ENCODE measurements around the gene HDAC9.

HDAC9 gene

DNA sequence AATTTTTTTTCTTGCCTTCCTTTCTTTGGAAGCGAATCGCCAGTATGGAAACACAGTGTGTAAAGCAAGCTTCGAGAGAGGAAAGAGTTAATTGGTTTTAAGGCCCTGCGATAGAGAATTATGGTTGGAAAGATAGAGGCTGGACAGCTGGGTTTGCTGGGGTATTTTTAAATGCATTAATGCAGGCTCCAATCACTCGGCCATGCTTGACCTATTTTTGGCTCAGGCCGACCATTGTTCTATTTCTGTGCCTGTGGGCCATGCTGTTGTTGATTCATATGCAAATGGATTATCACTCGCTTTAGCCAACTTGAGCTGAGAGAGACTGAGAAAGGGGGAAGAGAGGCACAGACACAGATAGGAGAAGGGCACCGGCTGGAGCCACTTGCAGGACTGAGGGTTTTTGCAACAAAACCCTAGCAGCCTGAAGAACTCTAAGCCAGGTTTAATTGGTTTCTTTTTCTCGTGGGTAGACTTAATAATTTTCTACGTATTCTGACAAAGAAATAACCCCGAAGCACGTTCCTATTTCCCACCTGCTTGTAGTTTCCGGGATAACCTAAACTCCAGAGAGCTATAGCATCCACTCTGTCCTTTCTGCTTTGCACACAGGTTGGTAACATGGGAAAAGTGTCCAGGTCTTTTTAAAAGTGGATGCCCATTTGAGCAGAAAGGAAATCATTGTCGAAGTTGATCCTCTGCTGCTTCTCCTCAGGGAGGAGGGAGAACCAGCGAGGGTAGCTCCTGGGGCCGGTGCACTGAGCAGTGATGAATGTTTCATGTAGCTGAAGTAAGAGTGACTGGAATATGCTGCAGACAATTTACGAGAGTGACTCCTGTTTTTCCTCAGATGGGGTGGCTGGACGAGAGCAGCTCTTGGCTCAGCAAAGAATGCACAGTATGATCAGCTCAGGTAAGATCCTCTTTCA is at the start of gene HDAC9:
Gene HDAC9, plus strand, starts transcription at position 338 of the 929 bp plus-strand sequence. Its CDS starts 554 bp downstream, at position 892.
- peak; percentile 91 for DNase-seq

DNA sequence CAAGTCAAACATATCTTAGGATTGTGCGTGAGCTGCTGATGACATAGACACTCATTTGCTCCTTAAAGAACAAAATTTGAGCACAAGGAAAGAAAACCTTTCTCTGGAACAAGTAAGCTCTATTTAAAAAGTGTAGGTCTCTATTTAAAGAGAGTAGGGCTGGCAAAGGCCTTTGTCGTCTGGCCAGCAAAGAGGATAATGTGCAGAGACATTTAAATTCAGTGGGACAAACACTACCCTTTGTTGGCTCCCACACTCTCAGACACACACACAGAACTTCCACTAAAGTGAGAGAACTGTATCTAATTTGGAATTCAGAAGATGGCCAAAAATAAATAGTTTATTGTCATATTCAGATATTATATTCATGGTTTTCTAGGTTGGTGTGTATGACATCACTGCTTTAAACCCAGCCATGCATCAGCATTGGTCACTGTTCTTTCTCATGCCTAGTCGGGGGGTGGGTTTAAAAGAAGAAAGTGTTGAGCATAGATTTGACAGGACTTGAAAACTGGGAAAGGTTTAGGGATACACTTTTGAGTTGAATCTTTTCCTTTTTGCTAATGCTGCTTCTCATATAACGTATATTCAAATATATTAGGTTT is 49.5 kb upstream of the HDAC9 start:
- no peak for DNase-seq

DNA sequence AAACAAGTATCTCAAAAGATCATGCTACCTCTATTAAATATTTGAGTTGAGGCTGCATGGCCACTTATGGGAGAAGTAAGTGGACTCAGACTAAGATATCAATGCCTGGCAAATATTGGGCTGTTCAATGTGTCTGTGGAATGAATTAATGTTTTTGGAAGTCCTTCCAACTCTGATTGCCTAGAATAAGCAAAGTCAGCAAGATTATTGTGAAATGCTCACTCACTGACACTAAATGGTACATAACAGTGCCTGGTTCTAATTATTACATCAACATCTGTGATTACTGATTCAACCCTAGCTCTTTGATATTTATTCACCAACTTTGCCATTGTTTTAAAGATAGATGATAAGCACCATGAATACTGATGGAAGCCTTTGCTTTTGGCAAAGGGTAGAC is 45.5 kb upstream of the HDAC9 start:
- DNase-seq: no peak

DNA sequence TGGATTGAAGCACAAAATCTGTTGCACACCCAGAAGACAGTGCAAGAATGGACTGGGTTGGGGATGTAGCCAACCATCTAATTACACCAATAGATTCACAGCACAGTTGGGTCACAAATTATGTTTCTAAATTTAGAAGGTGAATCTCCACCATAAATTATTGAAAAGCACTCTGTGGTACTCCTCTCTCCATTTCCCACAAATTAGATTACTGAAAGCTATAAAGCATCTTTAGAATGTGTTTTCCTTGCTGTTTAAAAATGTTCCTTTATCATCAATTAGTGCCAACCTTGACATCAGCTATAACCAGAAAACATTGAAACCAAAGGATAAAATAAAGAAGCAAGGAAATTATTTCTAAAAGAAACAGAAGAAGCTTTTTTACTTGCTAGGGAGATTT is 39.9 kb upstream of the HDAC9 start:
- no peak for DNase-seq

DNA sequence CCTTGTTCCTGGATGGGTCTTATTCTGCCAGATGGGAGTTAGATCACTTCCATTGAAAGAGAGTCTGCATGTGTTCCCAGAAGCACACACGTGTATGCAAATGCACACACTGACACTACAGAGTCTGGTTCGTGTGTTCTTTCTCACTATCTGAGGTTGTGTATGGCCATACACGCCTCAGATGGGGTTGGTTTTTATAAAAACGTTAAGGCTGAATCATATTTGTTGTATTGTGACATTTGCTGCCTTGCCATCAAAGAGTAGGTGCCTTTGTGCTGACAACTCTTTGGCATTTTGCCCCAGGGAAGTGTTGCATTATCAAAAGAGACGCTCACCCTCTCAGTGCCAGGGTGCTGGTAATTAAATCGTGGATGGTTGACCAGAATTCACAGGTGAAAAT is 37.7 kb upstream of the HDAC9 start:
- DNase-seq: no peak

DNA sequence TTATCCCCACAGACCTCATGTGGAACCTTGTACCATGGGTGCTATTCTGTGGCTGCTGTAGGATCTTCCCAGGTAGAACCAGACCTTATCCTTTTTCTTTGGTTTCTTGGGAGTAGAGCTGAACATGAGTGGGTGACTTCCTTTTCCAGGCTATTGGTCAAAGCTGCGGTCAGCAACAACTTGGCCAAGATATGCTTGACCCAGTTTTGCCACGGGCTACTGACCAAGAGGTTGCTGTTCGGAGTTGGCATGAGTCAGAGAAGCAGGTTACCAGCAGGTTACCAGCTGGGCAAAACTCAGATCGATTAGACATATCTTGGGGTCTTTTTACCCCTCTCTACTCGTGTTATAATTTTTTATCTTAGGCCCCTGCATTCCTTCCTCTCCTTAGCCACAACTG is 36.7 kb upstream of the HDAC9 start:
- no peak for DNase-seq

DNA sequence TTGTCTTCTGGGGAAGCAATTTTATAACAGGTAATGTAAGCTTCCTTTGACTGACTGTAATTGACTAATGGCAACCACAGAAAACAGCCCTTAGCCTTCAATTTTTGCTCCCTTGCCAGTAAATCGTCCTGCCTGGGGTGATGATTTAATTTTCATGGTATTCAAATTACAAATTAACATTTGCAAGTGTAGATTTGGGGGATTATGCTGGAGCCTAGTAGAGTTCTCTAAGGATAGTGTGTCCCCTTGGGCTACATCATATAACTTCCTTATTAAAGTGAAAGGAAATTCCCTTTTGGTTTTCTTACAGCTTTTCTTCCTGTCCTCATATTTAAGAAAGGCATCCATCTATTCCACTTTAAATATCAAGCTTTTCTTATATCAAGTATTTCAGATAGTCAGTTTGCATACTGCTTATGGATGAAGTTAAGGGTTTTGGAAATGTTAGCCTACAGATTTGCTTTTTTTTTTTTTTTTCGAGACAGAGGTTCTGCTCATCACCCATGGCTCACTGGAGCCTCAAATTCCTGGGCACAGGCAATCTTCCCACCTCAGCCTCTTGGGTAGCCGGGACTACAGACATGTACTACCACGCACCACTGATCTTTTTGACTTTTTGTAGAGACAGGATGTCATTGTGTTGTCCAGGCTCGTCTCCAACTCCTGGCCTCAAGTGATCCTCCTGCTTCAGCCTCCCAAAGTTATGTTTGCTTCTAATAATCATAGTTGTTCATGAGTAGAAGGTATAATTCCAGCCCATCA is 35.9 kb upstream of the HDAC9 start:
- DNase-seq: no peak

DNA sequence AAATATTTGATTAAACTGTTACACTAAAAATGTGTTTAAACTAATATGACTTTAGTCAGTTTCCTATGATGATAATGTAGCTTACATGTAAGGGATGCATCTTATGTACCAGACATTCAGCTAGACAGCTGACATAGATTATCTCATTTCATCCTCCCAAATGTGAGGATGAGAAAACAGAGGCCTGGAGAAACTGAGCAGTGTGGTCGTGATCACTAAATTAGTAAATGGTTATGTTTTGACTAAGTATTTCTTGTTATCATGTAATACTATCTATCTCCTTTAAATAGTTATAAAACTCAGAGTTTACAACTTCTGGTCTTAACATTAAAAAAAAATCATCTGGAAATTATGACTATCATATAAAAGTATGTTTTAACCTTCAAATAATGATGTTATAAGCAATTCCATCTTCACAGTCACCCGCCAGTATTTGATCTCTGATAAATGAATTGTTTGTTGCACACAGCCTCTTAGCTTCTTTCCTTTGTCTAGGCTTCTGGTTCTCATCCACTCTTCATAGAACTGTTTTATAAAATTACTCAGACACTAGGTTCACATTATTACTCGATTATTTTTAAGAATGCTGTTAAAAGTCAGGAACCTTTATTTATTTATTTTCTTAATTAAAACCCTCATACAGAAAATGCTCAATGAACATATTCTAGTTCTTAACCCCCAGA is 33.6 kb upstream of the HDAC9 start:
- no peak for DNase-seq

DNA sequence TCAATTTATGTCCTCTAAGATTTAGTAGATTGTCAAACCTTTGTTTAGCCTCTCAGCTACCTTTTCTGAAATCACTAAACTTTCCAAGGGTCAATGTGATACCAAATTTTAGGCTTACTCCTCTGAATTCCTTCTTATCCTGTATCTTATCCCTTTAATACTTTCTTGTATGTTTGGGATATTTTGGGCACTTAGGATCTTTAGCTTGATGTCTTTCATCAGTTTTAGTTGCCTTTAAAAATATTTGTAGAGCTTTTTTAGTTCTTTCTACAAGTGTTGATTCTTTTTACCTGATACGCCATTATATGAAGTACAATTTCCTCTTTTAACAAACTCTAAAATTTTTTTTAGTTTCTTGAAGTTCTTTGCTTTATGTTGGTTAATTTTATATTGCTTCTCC is 30.7 kb upstream of the HDAC9 start:
- DNase-seq: no peak

DNA sequence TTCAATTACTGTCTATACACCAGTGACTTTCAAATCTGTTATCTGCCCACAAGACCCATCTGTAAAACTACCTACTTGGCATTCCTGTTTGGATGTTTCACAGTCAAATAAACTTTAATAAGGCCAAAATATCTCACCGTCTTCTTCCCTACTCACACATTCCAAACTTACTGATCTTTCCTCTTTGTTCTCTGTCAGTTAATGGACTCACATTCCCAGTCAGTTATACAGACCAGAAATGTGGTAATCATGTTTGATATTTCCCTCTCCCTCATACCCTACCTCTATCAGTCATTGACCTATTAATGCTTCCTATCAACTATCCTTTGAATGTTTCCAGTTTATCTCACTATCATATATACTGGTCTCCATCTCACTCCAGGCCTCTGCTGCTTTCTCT is 28.5 kb upstream of the HDAC9 start:
- no peak for DNase-seq

DNA sequence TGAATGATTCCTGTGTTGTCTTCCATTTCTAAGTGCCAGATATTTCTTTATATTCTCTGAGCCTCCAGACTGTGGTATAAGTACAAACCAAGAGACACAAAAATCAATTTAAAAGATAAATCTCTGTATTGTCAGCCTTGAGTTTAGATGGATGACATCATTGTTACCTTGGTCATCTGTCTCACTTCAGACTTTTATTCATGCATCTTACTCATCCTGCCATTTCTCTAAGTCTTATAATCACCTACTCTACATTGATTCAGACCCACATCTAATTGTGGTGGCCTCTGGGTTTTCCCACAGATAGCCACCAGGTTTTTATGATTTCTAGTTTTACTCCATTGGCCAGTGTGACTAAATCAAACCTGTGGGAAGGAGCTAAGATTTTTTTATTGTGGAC is 26.8 kb upstream of the HDAC9 start:
- no peak for DNase-seq

DNA sequence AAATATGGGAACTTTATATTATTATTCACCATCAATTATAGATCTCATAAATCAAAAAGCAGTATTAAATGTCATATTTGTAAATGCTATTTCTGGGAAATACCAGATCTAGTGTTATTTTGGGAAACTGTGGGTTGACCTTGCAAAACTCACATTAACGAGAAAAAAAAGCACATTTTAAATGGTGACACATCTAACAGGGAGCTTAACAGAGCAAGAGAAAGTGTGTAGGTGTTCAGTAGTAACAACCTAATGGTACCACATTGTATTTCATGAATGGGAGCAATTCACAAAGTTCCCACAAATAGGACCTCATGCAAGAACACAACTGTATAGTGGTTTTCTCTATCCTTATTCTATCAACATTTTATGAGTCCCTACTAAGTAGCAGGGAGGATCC is 26.2 kb upstream of the HDAC9 start:
- no peak for DNase-seq

DNA sequence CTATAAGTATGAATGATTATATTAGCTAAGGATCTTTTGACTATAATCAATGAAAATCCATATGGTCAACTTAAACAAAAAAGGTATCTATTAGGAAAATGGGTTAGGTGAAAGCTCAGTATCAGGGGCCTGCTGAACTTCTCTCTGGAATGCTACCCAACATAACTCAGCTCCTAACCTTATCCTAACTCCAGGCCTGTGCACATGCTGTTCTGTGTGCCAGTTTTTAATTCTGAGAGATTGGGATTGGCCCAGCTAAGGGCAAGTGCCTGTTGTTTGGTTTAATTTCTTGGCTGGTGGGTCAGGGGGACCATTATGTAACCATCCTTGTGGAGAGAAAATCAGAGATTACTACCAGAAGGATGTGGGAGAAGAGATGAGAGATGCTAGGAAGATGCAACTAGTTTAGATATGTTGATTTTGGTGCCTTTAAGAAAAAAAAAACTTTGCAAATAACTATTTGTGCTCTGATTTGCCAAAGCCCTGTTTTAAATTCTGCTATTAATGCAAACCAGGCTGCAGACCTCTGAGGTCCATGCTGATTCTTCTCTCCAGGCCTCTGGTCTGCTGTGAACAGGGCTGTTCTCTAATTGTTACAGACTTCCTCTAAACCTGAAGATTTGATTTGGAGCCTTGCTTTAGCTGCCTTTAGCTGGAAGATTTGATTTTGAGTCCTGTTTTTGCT is 23.9 kb upstream of the HDAC9 start:
- DNase-seq: no peak

DNA sequence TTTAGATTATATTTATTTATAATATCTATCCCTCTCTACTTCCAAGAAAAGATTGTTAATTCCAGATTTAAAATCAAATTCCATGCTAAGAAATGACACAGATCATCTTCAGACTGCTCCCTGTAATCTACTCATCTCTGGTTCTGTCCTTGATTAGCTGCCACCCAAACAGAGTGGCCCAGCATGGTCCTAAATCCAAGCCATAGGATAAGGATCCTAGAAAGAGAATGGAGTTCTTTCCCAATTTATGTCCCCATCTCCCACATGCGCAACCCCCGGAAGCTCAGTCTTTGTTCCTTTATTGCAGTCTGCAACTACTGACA is 23.4 kb upstream of the HDAC9 start:
- DNase-seq: no peak

DNA sequence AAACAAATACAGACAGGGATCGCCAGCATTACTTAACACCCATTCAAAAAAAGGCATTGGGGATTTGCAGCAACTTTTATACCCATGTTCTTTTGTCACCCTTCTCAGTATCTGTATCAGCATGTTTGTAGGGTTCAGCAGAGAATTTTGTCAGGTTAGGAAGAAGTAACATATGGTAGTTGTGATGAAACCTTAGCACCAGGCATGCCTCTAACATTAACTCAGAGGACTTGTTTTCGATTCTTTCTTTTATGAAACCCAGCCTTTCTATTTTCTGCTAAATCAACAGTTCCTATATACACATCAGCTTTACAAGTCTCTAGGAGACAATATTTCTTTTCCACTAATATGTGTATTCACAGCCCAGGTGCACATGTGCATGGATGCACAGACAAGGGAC is 22.4 kb upstream of the HDAC9 start:
- DNase-seq: no peak

DNA sequence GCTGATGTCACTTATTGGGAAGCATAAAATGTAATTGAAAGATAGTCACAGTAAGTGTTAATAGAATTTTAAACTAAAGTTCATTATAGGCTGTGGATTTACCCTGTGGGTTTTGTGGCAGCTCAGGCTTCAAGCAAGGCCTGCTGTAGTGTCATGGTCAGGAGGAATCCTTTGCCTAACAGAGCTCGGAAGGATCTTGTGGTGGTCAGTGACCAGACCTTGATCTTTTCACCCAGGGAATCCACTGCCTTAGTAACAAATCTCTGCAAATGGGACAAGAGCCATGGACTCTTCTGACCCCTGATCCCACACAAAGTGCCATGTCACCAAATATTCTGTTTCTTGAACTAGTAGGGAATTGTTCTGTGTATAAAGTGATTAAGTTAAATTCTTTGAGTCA is 20.6 kb upstream of the HDAC9 start:
- no peak for DNase-seq

DNA sequence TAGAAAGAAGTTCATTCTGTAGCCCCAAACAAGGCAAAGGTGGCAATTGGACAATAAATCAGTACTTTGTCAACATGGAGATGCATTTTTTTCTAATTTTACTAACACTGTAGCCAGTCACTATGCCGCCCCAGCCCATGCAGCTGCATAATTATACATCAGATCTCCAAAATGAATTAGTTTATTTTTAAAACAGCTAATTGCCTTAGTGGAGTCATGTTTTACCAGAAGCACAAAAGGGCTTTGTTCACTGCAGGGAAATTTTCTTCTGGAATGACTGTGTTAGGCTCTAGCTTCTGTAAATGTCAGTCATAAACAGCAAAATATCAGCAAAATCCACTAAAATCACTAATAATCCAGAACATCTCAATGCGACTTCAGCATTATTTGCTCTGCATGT is 20.1 kb upstream of the HDAC9 start:
- DNase-seq: no peak

DNA sequence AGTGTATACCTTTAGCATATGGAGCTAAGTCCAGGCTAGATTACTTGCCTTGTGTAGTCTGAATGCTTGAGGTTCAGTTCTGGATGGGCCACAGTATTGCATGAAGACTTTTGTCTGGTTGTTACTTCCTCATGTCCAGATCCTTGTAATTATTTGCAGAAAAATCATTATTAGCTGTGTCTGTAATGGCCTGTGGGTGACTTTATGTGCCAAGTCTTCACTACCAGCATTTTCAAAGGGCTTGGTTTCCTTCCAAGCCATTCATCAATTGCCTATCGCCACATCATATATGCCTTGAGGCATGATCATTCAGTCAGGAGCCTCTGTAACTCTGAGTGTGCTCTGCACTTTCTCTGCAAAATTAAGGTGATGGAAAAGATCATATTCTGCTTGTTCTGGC is 13.8 kb upstream of the HDAC9 start:
- no peak for DNase-seq

DNA sequence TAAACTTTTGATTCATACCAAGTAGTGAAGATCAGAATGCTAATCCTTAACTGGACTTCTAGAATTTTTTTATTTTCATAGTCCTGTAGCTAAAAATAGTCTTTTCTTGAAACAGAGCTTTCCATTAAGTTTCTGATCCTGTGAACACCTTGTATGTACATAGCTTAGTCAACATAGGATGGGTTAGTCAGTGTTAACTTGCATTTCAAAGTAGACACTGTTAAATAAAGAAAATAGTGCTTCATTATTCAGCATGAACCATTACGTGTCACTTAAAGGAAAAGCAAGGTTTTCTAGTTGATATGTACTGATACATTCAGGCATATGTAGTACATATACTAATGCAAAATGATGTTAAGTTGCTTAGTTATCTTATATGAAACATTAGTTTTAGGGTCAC is 7.5 kb upstream of the HDAC9 start:
- DNase-seq: no peak

DNA sequence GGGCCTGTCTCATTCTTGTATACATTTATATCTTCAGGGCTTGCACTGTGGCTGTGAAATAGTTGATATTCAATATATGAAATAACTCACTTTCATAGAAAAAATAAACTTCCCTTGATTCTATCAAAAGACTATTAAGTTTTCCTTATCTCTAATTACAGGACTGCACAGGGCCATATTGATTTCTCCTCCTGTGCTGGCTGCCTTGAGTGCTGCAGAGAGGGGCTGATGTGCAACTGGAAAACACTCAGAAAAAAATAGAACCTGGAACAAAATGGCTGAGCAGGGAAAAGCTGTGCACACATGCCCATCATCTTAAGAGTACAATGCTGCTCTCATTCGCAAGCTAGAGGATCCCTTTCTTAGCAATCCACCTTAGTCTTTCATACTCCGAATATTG is 5.9 kb upstream of the HDAC9 start:
- no peak for DNase-seq

DNA sequence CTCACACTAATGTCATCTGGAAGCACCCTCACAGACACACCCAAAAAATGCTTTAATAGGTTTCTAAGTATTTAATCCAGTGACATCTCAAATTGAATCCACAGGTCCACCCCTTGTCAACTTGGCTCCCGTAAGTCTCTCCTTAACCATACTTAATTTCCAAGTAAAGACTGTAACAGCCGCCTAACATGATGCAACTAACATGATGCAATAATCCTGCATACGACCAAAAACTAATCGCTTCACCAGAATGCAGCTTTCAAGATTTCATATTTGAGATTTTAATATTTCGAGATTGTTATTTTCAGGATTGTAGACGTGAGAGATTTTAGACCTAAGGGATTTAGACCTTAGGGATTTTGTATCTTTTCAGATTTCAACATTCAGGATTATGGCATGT is 3.7 kb upstream of the HDAC9 start:
- DNase-seq: peak; percentile 78

DNA sequence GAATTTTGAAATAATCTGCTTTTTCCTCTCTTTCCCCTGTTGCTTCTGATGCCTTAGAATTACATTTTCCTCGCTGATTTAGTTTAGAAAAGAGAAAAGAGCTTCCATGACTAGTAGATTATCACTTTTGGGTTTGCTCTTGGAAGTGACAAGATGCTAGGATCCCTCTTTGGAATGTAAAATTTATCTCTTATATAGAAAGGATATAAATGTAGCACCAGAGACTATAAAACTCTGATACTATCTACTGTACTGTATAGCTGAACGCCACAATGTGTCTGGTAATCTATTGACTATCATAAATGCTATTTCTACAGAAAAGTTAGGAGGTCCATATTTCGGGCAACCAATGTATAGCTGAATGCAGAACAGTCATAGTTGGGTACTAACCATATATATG is 1.1 kb upstream of the HDAC9 start:
- no peak for DNase-seq
